ENCODE measurements around the gene PROSER3.

PROSER3 gene

DNA sequence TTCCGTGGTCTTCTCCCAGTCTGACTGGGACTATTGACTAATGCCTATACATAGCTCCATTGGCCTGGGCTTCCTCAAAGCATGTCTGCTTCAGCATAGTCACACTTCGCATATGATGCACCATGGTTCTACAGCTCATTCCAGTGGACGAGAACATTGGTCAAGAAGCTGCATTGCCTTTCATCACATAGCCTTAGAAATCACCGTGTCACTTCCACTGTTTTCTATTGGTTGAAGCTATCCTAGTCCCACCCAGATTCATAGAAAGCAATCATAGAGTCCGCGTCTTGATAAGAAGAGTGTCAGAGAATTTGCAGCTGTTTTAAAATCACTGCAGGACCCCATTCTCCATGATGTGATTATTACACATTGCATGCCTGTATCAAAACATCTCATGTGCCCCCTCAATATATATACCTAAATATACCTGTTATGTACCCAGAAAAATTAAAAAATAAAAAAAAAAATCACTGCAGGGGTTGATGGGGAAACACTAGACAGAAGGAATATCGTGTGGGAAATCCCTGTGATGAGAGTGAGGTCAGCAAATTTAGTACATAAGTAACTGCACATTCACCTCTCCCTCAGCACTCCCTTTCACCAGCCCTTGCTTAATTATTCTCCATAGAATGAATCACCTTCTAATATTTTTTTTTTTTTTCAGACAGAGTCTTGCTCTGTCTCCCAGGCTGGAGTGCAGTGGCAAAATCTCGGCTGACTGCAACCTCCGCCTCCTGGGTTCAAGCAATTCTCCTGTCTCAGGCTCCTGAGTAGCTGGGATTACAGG is 15.2 kb downstream of the PROSER3 start:
- no peak overlapping the region for H3K4me3 ChIP-seq (ENCODE audit: low read depth, low read length)
- TF ChIP-seq, protein P1, sequence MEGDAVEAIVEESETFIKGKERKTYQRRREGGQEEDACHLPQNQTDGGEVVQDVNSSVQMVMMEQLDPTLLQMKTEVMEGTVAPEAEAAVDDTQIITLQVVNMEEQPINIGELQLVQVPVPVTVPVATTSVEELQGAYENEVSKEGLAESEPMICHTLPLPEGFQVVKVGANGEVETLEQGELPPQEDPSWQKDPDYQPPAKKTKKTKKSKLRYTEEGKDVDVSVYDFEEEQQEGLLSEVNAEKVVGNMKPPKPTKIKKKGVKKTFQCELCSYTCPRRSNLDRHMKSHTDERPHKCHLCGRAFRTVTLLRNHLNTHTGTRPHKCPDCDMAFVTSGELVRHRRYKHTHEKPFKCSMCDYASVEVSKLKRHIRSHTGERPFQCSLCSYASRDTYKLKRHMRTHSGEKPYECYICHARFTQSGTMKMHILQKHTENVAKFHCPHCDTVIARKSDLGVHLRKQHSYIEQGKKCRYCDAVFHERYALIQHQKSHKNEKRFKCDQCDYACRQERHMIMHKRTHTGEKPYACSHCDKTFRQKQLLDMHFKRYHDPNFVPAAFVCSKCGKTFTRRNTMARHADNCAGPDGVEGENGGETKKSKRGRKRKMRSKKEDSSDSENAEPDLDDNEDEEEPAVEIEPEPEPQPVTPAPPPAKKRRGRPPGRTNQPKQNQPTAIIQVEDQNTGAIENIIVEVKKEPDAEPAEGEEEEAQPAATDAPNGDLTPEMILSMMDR (IDR thresholded peaks at IDR 0.05; ENCODE audit: low read depth, low read length): no peak

GRCh38 chr19:35774274-35775045 is 16.5 kb downstream of the PROSER3 start:
- TF ChIP-seq, protein P1 (IDR thresholded peaks at IDR 0.05; ENCODE audit: low read depth, low read length): no peak
- peak overlapping the region; percentile 39 for H3K4me3 ChIP-seq (ENCODE audit: low read depth, low read length)

GRCh38 chr19:35775046-35775297 is 17.0 kb downstream of the PROSER3 start:
- TF ChIP-seq, protein P1 (IDR thresholded peaks at IDR 0.05; ENCODE audit: low read depth, low read length): no peak
- peak overlapping the region; percentile 39 for H3K4me3 ChIP-seq (ENCODE audit: low read depth, low read length)

- TF ChIP-seq, protein P1 (IDR thresholded peaks at IDR 0.05; ENCODE audit: low read depth, low read length): no peak
- peak within 1 kb of the TSS; percentile 71 for H3K4me3 ChIP-seq (ENCODE audit: low read depth, low read length)
These were observed 17.5 kb downstream of the PROSER3 start, which contains the start of gene ARHGAP33 for GRCh38 chr19:35775298-35776101. ARHGAP33 (plus strand) TSS chr19:35775564; CDS start chr19:35775659, 95 bp downstream.

DNA sequence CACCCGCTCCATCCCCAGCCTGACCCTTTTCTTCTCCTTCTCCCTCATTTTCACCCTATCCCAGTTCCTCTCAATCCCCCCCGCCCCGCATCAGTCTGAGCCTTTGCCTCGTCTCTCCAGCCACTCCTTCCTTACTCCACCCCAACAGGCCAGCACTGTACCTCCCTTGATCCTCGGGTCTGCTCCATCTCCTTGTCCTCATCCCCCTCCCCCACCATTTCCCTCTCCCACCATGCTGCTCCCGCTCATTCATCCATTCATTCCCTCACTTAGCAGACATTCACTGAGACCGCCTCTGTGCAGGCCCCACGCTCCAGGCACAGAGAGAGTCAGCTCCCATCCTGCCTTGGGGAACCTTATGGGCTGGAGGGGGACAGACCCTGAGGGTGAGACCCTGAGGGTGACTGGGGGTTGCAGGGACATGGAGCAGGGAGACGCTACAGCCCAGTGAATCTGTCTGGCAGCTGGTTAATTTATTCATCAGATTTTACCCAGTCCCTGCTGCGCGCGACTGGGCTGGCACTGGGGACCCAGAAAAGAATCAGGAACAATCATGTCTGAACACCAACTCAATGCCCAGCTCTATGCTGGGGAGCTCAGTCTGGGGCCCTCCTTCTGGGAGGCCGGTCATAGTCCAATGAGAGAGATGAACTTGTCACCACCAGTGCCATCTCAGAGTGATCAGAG is 18.3 kb downstream of the PROSER3 start:
- TF ChIP-seq, protein P1 (IDR thresholded peaks at IDR 0.05; ENCODE audit: low read depth, low read length): no peak
- peak overlapping the region; percentile 71 for H3K4me3 ChIP-seq (ENCODE audit: low read depth, low read length)

DNA sequence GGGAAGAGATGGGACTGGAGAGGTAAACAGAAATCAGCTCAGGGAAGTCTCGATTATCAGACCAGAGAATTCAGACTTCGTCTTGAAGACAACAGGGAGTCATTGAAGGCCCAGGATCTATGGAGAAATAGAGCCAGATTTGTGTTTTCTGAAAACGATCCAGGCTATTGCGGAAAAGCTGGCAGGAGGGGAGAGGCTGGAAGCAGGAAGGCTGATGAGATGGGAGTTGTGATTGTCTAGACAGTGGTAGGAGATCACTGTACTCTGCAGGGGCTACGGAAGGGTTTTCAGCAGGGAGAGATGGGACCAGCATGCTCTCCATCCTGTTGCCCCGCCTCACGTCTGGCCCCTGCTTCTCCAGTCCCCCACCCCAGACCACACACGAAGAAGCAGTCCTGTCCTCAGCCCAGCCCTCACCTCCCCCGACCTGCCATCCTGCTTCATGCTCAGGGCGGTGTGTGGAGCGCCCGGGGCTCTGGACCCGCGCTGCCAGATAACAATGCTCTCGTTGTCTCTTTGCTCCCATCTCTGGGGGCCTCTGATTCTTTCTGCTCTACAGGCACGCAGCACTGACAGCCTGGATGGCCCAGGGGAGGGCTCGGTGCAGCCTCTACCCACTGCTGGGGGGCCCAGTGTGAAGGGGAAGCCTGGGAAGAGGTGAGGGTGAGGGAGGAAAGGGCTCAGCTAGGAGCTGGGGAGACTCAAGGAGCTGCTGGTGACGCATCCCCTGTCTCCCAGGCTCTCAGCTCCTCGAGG is 19.3 kb downstream of the PROSER3 start:
- no peak overlapping the region for H3K4me3 ChIP-seq (ENCODE audit: low read depth, low read length)
- TF ChIP-seq, protein P1 (IDR thresholded peaks at IDR 0.05; ENCODE audit: low read depth, low read length): no peak

Data from WI38 (cell line).